SHP77 (cell line): ENCODE data around the gene RFC2.
"Not testable (repeated sequence)": the region's sequence is repeated elsewhere in the genome, so short reads cannot be mapped to it uniquely, and the experiment has no call there.

ENCODE experiments used
- DNase-seq, 2 experiments: peaks; one replicate each; lab custom pipeline; 2025; lab: John Stamatoyannopoulos, UW

RFC2 gene

GRCh38 chr7:74217455-74218342 is 36.5 kb downstream of the RFC2 start:
- DNase-seq = no peak

GRCh38 chr7:74216361-74216761 is 37.8 kb downstream of the RFC2 start:
- no peak for DNase-seq

GRCh38 chr7:74215921-74216320 is 38.3 kb downstream of the RFC2 start:
- no peak for DNase-seq

GRCh38 chr7:74214816-74215630 is 39.2 kb downstream of the RFC2 start:
- no peak for DNase-seq

GRCh38 chr7:74212661-74213060 is 41.5 kb downstream of the RFC2 start:
- DNase-seq = no peak

- DNase-seq = not testable (repeated sequence)
These were observed 46.0 kb downstream of the RFC2 start for GRCh38 chr7:74208241-74208640.

- DNase-seq = no peak
These were observed 46.6 kb downstream of the RFC2 start for GRCh38 chr7:74207586-74207985.

- peak; percentile 51 to 56 for DNase-seq
These were observed 47.5 kb downstream of the RFC2 start for GRCh38 chr7:74206589-74207120.

GRCh38 chr7:74206052-74206451 is 48.1 kb downstream of the RFC2 start:
- DNase-seq = not testable (repeated sequence)

GRCh38 chr7:74203956-74204618 is 50.1 kb downstream of the RFC2 start:
- no peak for DNase-seq

GRCh38 chr7:74202841-74203556 is 51.2 kb downstream of the RFC2 start:
- no peak for DNase-seq

GRCh38 chr7:74199551-74200355 is 54.4 kb downstream of the RFC2 start:
- DNase-seq = no peak

- no peak for DNase-seq
These were observed 56.6 kb downstream of the RFC2 start for GRCh38 chr7:74197449-74198124.

GRCh38 chr7:74195968-74196654 is 58.1 kb downstream of the RFC2 start:
- not testable (repeated sequence) for DNase-seq

GRCh38 chr7:74195139-74195860 is 58.9 kb downstream of the RFC2 start:
- not testable (repeated sequence) for DNase-seq

- no peak for DNase-seq
These were observed 59.5 kb downstream of the RFC2 start for GRCh38 chr7:74194686-74195085.

- DNase-seq = no peak
These were observed 60.3 kb downstream of the RFC2 start for GRCh38 chr7:74193913-74194312.

- no peak for DNase-seq
These were observed 61.1 kb downstream of the RFC2 start for GRCh38 chr7:74193054-74193453.

- no peak for DNase-seq
These were observed 63.0 kb downstream of the RFC2 start for GRCh38 chr7:74191231-74191630.
